MG63 (cell line): ENCODE results near the gene TMEM127. TPM values are rescaled to one million over a fixed set of nuclear protein-coding genes. Genes with fewer than 3 reads are reported as not detected.

ENCODE experiments used
- DNase-seq: peaks from one replicate; pipeline ENCODE4 v3.0.0-alpha.2; 2020
- H3K27me3 ChIP-seq: fragments of 250-450 bp; sonication (Bioruptor Pico); 2 replicates; pipeline ENCODE4 v1.5.1; 2020; ENCODE audit warnings: mild to moderate bottlenecking, moderate library complexity
- H3K36me3 ChIP-seq: fragments of 250-450 bp; sonication (Bioruptor Pico); 2 replicates; pipeline ENCODE4 v1.5.1; 2020; ENCODE audit warnings: mild to moderate bottlenecking, moderate library complexity
- H3K4me3 ChIP-seq: fragments of 250-450 bp; sonication (Bioruptor Pico); 2 replicates; pipeline ENCODE4 v1.5.1; 2020; ENCODE audit warnings: mild to moderate bottlenecking, moderate library complexity
- H3K9me3 ChIP-seq: fragments of 250-450 bp; sonication (Bioruptor Pico); 2 replicates; pipeline ENCODE4 v1.5.1; 2020; ENCODE audit warnings: mild to moderate bottlenecking, moderate library complexity
- total RNA-seq: library from RNA; depleted of rRNA; stranded (reverse); fragments of >200 nt; shearing (Covaris generic); gene quantifications from 2 replicates; pipeline ENCODE4 v1.2.3, GENCODE V29; 2014; ENCODE audit warnings: low replicate concordance

Gene TMEM127
- total RNA-seq, 1 experiment from 2014 or later, result 7.3 TPM

- no peaks in the 10 kb centered on the region for H3K9me3 ChIP-seq
- DNase-seq, result peak; percentile 89
- peaks cover 37% of the 10 kb centered on the region for H3K36me3 ChIP-seq
- H3K27me3 ChIP-seq, result no peaks in the 10 kb centered on the region
- H3K4me3 ChIP-seq, result no peak overlapping the region
Measured at GRCh38 chr2:96251721-96252292, 14.0 kb downstream of the TMEM127 start.

GRCh38 chr2:96250188-96250587 lies 15.6 kb downstream of the TMEM127 start:
- Histone ChIP-seq H3K4me3 (no peak overlapping the region), H3K36me3 (peaks cover 31% of the 10 kb centered on the region), H3K27me3 (no peaks in the 10 kb centered on the region), H3K9me3 (peaks cover 2% of the 10 kb centered on the region; the same call in 1 of the 2 replicates)
- no peak for DNase-seq

GRCh38 chr2:96249654-96250053 lies 16.1 kb downstream of the TMEM127 start:
- Histone ChIP-seq H3K36me3 (peaks cover 25% of the 10 kb centered on the region), H3K9me3 (peaks cover 2% of the 10 kb centered on the region; the same call in 1 of the 2 replicates), H3K27me3 (no peaks in the 10 kb centered on the region), H3K4me3 (no peak overlapping the region)
- no peak for DNase-seq

GRCh38 chr2:96248624-96249023 lies 17.2 kb downstream of the TMEM127 start:
- Histone ChIP-seq H3K4me3 (no peak overlapping the region), H3K36me3 (peaks cover 17% of the 10 kb centered on the region), H3K27me3 (no peaks in the 10 kb centered on the region), H3K9me3 (peaks cover 2% of the 10 kb centered on the region; the same call in 1 of the 2 replicates)
- no peak for DNase-seq

GRCh38 chr2:96247896-96248295 lies 17.9 kb downstream of the TMEM127 start:
- Histone ChIP-seq H3K9me3 (peaks cover 2% of the 10 kb centered on the region; the same call in 1 of the 2 replicates), H3K27me3 (no peaks in the 10 kb centered on the region), H3K36me3 (peaks cover 12% of the 10 kb centered on the region), H3K4me3 (no peak overlapping the region)
- no peak for DNase-seq

GRCh38 chr2:96247009-96247408 lies 18.8 kb downstream of the TMEM127 start:
- Histone ChIP-seq H3K9me3 (peaks cover 2% of the 10 kb centered on the region; the same call in 1 of the 2 replicates), H3K27me3 (no peaks in the 10 kb centered on the region), H3K4me3 (no peak overlapping the region), H3K36me3 (peaks cover 6% of the 10 kb centered on the region)
- no peak for DNase-seq

GRCh38 chr2:96245609-96246390 lies 20.0 kb downstream of the TMEM127 start:
- DNase-seq, result peak; percentile 49
- Histone ChIP-seq H3K4me3 (no peak overlapping the region), H3K9me3 (peaks cover 2% of the 10 kb centered on the region; the same call in 1 of the 2 replicates), H3K27me3 (no peaks in the 10 kb centered on the region), H3K36me3 (peaks cover 3% of the 10 kb centered on the region; the same call in 1 of the 2 replicates)

GRCh38 chr2:96243843-96244242 lies 22.0 kb downstream of the TMEM127 start:
- Histone ChIP-seq H3K4me3 (no peak overlapping the region), H3K36me3 (no peaks in the 10 kb centered on the region; the same call in 1 of the 2 replicates), H3K9me3 (peaks cover 2% of the 10 kb centered on the region; the same call in 1 of the 2 replicates), H3K27me3 (no peaks in the 10 kb centered on the region)
- DNase-seq, result no peak

- H3K4me3 ChIP-seq, result no peak overlapping the region
- DNase-seq, result peak; percentile 72
- no peaks in the 10 kb centered on the region for H3K27me3 ChIP-seq
- peaks cover 2% of the 10 kb centered on the region; the same call in 1 of the 2 replicates for H3K9me3 ChIP-seq
- no peaks in the 10 kb centered on the region; the same call in 1 of the 2 replicates for H3K36me3 ChIP-seq
Measured at GRCh38 chr2:96241900-96242611, 23.7 kb downstream of the TMEM127 start.

- Histone ChIP-seq H3K9me3 (peaks cover 2% of the 10 kb centered on the region; the same call in 1 of the 2 replicates), H3K36me3 (no peaks in the 10 kb centered on the region), H3K4me3 (no peak overlapping the region), H3K27me3 (no peaks in the 10 kb centered on the region)
- no peak for DNase-seq
Measured at GRCh38 chr2:96241227-96241626, 24.6 kb downstream of the TMEM127 start.

- Histone ChIP-seq H3K36me3 (no peaks in the 10 kb centered on the region), H3K27me3 (no peaks in the 10 kb centered on the region), H3K9me3 (no peaks in the 10 kb centered on the region), H3K4me3 (no peak overlapping the region)
- DNase-seq, result no peak
Measured at GRCh38 chr2:96240341-96241038, 25.3 kb downstream of the TMEM127 start.

- DNase-seq, result no peak
- Histone ChIP-seq H3K4me3 (no peak overlapping the region), H3K27me3 (no peaks in the 10 kb centered on the region), H3K9me3 (no peaks in the 10 kb centered on the region), H3K36me3 (no peaks in the 10 kb centered on the region)
Measured at GRCh38 chr2:96239745-96240264, 26.0 kb downstream of the TMEM127 start.

- Histone ChIP-seq H3K9me3 (no peaks in the 10 kb centered on the region), H3K27me3 (no peaks in the 10 kb centered on the region), H3K4me3 (no peak overlapping the region), H3K36me3 (no peaks in the 10 kb centered on the region)
- no peak for DNase-seq
Measured at GRCh38 chr2:96239091-96239490, 26.7 kb downstream of the TMEM127 start.

- no peak for DNase-seq
- Histone ChIP-seq H3K36me3 (no peaks in the 10 kb centered on the region), H3K27me3 (no peaks in the 10 kb centered on the region), H3K9me3 (no peaks in the 10 kb centered on the region), H3K4me3 (no peak overlapping the region)
Measured at GRCh38 chr2:96238266-96238665, 27.5 kb downstream of the TMEM127 start.

- H3K36me3 ChIP-seq, result no peaks in the 10 kb centered on the region
- DNase-seq, result no peak
- no peak overlapping the region for H3K4me3 ChIP-seq
- H3K9me3 ChIP-seq, result no peaks in the 10 kb centered on the region
- H3K27me3 ChIP-seq, result no peaks in the 10 kb centered on the region
Measured at GRCh38 chr2:96236882-96237281, 28.9 kb downstream of the TMEM127 start.

GRCh38 chr2:96233880-96234316 lies 31.9 kb downstream of the TMEM127 start:
- DNase-seq, result no peak
- no peaks in the 10 kb centered on the region for H3K36me3 ChIP-seq
- no peaks in the 10 kb centered on the region for H3K27me3 ChIP-seq
- no peak overlapping the region for H3K4me3 ChIP-seq
- no peaks in the 10 kb centered on the region for H3K9me3 ChIP-seq
